Right ventricle myocardium superior (tissue), 1 donor: ENCODE measurements around the gene RNPS1. TPM values are rescaled to one million over a fixed set of nuclear protein-coding genes. Genes with fewer than 3 reads are reported as not detected.

Experiments
- ATAC-seq: fragments of 200-7000 bp; cut with Tn5 transposase; one replicate; pipeline ENCODE4 v1.9.1; 2020; ENCODE audit warnings: mild to moderate bottlenecking; ENCODE audit not compliant: poor library complexity
- DNase-seq: peaks from one replicate; pipeline ENCODE4 v3.0.0-alpha.2; 2020
- intact Hi-C: fragments of 100-400 bp; cut with DNase I; formaldehyde crosslinking; loops from one replicate; pipeline ENCODE4 v1.11.2; 2022
- long read RNA-seq: library from polyadenylated mRNA; unstranded; transcript quantifications from one replicate; pipeline ENCODE4 v2.0.0, GENCODE V29; 2021
- total RNA-seq: library from RNA; stranded (reverse); fragmentation: NEBNext Ultra II Directional; extraction: Animal tissue kit (Norgen Biotek cat#: 25700); gene quantifications from one replicate; pipeline ENCODE4 v1.2.1, GENCODE V29; 2021
- donor health status: DM: no; HTN: yes; CAD: no; lungs with severe emphysema.

The RNPS1 gene, protein sequence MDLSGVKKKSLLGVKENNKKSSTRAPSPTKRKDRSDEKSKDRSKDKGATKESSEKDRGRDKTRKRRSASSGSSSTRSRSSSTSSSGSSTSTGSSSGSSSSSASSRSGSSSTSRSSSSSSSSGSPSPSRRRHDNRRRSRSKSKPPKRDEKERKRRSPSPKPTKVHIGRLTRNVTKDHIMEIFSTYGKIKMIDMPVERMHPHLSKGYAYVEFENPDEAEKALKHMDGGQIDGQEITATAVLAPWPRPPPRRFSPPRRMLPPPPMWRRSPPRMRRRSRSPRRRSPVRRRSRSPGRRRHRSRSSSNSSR
- 109 TPM for total RNA-seq
- long read RNA-seq, transcript RNPS1-223 (8 exons, 1,792 nt): minor isoform, 5 of 220 reads
- long read RNA-seq, transcript RNPS1-203 (8 exons, 2,069 nt): minor isoform, 8 of 220 reads
- long read RNA-seq, transcript RNPS1-220 (7 exons, 2,037 nt): minor isoform, 41 of 220 reads
- long read RNA-seq, transcript RNPS1-202 (8 exons, 2,241 nt): major isoform, 125 of 220 reads
- long read RNA-seq, partial matches to known transcripts: 6 of 220 reads
- long read RNA-seq, other reads (novel, unspliced or antisense): 27 of 220 reads

DNA sequence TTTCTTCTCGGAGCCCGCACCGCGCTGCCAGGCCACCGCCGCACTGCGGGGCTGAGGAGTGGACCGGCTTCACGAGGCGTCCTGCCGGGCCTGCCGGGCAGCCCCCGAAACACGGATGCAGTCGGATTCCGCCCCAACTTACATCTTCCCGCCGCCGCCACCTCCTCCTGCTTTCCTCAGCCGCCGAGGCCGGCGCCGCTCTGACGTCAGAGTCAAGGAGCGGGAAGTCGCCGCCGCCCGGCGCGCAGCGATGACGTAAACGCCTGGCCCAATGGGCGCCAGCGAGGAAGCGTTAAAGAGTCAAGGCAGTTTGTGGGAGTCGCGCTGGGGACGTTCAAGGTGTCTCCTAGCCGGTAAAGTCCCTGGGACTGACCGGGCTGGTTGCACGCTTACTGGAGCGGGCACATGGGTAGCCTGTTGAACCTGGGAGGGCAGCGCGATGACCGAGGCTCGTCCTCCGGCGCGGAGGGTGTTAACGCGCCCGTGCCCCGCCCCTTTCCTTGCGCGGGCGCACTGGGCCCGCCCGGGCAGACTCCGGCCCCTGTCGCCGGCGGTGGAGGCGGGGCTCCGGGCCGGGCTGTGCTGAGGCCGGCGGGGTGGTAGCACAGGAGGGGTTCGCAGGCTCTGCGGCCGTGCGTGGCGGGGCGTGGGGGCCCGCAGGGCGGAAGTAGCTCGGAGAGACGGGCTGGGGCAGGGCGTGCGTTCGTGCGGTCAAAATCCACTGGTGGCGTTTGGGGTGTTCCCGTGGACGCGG is at the start of gene RNPS1:
RNPS1 (minus strand) TSS at position 214 of the 754 bp plus-strand sequence. CDS start 3,483 bp downstream, outside the sequence.
- intact Hi-C loops: no loop called here
- ATAC-seq (peak; percentile 98), DNase-seq (peak; percentile 98)

DNA sequence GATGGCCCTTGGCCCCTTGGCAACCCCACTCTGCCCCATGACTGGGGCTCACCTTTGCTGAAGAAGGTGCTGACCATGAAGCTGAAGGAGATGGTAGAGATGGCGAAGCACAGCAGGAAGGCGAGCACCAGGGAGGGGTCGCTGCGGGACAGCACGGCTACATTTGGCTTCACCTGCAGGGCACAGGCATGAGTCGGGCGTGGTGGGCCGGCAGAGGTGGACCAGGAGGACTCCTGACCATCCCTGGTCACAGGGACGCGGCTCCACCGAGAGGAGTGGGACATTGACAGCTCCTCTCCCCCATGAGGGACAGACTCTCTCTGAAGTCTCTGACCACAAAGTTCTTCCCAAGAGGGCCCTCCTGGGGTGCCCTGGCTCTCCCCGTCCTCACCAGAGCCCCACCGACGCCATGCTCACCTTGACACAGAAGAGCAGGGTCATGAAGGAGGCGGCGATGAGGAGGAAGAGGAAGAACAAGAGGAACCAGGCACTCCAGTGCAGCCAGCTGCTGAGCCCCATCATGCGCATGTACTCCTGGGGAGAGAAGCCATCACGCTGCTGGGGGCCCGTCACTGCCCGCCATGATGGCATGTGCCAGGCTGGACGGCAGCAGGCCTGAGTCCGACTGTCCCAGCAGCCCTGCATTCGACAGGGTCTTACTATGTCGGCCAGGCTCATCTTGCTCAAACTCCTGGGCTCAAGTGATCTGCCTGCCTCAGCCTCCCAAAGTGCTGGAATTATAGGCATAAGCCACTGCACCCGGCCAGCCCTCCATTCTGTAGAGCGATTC is 49.5 kb upstream of the RNPS1 start:
- intact Hi-C loops: no loop called here
- DNase-seq (peak; percentile 10), ATAC-seq (no peak)

DNA sequence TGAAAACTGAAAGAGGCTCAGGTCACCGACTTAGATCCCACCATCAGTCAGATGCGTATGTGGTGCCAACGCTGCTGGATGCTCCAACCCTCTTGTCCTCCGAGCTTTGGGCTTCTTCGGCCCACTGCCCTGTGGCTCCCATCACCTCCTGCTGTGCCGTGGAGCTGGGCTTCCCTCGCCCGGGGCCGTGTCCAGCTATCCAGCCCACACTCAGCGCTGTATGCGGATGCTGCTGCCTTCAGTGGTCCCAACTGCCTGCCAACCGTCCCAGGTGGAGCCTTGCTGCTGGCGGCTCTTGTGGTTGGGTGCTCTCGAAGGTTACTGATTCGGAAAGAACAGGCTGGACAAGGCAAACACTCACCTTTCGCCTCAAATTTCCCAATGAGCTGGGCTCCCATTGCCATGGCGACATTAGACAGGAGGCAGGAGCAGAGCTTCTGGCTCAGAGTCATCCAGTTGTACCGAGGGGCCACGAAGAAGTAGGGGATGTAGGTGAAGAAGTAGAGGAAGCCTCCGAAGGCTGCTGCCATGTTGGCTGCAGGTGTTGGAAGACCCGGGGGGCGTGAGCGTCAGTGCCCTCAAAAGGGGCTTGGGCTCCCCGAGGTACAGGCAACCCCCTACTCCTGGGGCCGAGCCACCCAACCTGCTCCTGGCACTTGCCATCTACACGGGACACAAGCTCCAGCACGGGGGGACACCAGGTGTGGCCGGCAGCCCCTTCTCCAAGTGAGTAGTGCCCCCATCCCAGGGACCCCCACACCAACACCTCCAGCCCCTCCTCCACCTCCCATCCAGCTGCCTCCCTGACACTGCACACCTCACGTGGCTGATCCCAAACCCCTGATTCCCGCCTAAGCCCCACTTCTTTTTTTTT is 40.4 kb upstream of the RNPS1 start:
- DNase-seq (no peak), ATAC-seq (no peak)
- intact Hi-C loops: no loop called here

DNA sequence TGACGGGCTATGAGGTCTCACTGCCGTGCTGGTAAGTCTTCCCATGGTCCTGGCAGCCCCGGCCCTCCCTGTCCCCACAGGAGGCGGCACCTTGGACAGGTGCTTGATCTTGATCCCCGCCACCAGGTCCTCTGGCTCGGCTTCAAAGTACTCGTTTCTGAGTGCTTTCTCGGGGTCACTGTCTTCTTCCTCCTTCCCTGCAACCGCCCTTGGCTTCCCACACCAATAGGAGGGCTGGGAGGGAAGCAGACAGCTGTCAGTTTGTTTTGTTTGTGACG is 31.9 kb upstream of the RNPS1 start:
- DNase-seq (no peak), ATAC-seq (no peak)
- intact Hi-C loops: no loop called here

DNA sequence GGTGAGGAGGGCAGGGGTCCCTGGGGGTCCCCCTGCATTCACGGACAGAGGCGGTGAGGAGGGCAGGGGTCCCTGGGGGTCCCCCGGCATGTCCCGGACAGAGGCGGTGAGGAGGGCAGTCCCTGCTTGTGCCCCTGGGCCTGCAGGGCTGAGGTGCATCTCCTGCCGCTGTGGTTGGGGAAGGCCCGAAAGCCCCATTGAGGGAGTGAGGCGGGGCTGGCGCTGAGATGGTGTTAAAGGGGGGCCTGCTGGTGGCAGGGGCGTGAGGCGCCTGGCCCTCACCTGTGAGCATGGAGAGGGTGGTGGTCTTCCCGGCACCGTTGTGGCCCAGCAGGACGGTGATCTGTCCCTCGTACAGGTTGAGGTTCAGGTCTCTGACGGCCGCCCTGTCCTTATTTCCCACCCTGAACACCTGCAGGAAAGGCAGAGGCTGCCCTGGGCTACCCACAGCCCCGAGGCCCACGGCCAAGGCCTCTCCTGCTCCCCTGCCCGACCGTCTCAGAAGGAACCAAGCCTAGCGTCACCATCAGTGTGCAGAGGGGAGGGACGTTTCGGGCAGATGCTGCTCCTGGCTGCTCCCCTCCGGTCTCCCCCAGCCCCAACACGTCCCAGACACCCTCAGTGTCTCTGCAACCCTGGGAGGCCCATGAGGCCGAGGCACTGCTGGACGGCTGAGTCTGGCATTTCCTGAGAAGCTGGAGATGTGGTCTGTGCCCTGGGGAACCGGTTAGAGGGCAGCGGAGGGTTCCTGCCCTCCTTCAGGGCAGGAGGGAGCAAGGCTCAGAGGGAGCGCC is 31.4 kb upstream of the RNPS1 start:
- ATAC-seq (no peak), DNase-seq (no peak)
- intact Hi-C loops: no loop called here

DNA sequence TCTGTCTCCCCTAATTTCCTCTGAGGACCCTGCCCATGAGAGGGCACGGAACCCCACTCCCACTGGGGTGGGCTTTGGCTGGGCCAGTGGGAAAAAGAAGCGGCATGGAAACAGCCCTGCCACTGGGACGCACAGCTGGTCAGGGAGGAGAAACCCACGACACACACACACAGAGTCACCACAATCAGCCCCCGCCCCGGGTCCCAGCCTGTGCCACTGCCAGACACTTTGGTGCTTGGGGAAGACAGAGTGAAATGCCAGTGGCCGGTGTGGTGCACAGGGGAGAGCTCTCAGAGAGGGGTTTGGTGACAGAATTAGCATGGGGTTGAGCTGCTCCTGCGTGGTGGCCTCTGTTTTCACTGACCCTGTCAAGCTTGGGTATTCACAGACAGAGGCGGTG is 30.7 kb upstream of the RNPS1 start:
- intact Hi-C loops: no loop called here
- ATAC-seq (no peak), DNase-seq (no peak)

DNA sequence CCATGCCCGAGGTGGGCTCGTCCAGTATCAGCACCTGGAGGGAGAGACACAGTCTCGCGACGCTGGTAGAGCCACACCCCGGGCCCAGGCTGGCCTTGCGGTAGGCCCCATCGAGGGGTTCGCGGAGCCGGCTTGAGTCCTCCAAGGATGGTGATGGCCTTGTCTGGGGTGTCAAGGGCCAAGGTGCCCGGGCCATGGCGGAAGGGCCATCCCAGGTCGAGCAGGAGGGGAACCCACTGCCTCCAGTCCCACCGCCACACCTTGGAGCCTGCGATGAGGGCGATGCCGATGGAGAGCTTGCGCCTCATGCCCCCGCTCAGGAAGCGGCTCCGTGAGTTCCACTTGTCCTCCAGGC is 29.6 kb upstream of the RNPS1 start:
- no peak for DNase-seq
- intact Hi-C loops: no loop called here
- ATAC-seq: no peak

DNA sequence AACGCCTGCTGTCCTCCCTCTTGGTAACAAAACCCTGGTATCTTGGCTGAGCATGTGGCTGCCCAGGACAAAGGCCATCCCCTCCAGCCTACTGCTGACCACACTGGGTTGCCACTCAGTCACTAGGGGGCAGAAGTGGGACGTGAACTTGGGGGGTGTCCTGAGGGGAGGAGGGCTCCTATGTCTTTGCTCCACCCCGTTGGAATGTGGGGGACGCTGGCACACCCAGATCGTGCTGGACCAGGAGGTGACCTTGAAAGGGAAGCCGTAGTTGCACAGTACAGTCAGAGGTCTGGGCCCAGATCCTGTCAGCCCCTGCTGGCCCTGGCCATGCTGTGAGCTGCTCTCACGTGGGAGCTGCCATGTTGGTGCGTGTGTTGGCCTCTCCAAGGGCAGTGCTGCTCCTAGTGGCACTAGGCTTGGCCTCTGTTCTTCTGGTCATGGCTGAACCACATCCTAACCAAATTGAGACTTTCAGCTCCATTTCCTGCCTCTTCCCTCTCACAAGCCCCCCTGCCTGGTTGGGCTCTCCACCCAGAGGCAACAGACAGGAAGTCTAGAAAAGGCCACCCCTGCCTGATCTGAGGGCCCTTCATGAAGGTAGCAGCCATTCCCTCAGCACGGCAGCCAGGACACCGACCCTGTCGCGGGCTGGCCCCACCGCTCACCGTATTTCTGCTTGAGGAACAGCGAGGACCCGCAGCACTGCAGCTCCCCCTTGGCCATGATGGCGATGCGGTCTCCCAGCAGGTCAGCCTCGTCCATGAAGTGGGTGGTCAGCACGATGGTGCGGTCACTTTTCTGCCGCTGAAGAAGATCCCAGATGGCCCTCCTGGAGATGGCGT is 29.0 kb upstream of the RNPS1 start:
- intact Hi-C loops: no loop called here
- ATAC-seq (peak; percentile 53), DNase-seq (no peak)

DNA sequence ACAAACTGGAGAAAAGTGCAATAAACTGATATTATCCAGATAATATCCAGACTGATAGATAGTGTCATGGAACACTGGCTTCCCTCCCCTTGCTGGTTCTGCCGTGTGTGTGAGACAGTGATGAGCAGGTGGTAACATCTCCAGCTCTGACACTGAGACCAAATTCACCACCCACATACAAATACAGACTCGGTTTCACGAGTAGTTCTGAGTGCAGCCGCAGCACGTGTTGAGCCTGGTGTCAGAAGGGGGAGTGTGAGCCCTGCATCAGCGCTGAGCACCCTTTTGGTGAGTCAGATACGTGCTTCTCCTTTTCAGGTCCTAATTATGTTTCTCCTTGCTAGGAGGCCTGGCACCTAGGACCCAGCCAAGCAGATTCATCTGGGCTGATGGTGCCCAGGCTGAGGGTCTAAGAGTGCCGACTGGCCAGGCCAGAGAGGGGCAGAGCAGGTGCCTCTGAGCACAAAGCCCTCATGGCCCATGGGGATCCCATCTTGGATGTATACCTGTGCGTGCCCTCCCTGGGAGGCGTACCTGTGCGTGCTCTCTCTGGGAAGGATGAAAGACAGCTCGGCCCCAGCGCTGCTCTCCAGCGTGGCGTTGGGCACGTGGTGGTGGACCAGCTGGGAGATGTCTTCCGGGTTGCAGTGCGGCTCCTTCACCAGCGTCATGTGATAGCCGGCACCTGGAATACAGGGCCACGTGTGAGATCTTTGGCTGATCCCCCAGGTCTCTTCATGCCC is 27.3 kb upstream of the RNPS1 start:
- DNase-seq (no peak), ATAC-seq (no peak)
- intact Hi-C loops: no loop called here

DNA sequence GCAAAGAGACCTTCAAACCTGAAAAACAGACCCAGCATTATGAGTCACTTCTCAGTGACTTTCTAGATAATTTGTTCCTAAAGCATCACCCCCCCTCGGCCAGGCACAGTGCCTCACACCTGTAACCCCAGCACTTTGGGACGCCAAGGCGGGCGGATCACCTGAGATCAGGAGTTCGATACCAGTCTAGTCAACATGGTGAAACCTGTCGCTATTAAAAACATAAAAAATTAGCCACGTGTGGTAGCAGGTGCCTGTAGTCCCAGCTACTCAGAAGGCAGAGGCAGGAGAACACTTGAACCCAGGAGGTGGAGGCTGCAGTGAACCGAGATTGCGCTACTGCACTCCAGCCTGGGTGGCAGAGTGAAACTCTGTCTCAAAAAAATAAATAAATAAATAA is 24.3 kb upstream of the RNPS1 start:
- no peak for ATAC-seq
- intact Hi-C loops: no loop called here

DNA sequence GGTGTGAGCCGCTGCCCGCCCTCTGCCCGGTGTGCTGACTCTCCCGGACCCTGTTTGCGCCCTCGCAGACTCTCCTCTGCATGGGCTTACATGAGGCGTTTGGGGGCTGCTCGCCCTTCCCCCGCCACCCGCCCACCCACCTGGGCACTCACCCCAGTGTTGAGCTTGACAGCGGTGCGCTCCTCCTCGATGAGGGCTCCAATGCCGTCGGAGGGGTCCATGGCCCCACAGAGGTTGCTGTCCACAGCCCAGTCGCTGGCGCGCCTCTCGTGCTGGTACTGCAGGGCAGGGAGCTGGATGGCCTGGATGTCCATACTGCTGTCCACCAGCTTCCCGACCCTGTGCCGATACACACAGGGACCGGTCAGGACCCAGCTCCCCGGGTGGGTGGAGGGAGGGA is 21.4 kb upstream of the RNPS1 start:
- DNase-seq: no peak

More for the DNA sequence above, 24.3 kb upstream of the RNPS1 start:
- DNase-seq: no peak

DNA sequence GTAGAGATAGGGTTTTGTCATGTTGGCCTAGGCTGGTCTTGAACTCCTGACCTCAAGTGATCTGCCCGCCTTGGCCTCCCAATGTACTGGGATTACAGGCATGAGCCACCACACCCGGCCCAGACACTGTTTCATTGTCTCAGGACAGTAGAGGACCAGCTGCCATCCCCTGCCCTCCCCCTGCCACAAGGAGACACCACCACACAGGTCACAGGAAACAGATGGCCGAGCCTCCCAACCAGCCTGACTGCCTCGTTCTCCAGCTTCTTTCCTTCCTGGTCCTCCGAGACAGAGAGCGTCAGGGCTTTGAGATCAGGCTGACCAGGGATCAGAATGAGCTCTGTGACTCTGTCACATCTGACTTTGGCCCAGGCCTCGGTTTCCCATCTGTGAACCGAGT is 20.8 kb upstream of the RNPS1 start:
- DNase-seq (no peak), ATAC-seq (no peak)
- intact Hi-C loops: no loop called here

More for the DNA sequence above, 21.4 kb upstream of the RNPS1 start:
- intact Hi-C loops: no loop called here
- no peak for ATAC-seq

DNA sequence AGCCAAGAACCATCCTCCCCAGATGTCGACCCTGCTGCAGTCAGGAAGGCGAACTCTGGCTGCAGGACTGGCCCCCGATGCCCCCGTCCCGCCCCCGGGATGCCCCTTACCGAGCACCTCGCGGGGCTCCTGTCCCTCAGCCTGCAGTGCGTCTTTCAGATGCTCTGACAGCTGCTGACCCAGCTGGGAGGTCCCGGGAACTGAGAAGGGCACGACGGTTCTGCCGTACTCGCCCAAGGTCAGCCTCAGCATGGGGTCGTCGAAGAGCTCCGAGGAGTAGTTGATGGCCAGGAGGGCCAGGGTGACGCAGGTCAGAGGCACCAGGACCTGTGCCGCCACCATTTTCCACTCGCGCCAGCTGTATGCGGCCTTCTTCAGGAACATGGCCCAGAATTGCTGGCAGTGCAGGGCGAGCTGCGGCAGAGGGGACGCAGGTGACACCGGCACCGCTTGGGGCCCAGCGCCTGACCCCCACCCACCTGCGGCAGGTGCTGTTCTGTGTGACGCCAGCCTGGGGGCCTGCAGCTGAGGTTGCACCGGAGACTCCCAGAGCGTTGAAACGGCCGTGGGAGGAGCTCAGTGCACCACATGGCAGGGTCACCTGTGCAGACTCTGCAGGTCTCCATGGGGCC is 20.1 kb upstream of the RNPS1 start:
- no peak for DNase-seq
- no peak for ATAC-seq
- intact Hi-C loops: no loop called here

DNA sequence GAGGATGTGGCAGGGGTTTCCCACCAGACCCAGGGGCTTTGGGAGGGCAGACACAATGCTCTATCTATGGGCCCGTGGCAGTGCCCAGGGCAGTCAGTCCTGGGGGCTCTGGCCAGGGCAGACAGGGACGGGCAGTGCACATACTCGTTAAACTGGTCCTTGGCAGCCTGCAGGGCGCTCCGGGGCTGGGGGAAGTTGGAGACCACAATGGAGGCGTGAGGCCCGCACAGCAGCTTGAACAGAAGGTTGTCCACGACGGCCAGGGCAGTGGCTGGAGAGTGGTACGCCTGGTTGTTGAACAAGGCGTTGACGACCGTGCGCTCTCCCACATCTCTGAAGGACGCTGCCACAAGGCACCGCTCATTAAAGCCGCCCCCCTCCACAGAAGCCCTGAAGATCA is 18.6 kb upstream of the RNPS1 start:
- no peak for ATAC-seq
- no peak for DNase-seq
- intact Hi-C loops: no loop called here

DNA sequence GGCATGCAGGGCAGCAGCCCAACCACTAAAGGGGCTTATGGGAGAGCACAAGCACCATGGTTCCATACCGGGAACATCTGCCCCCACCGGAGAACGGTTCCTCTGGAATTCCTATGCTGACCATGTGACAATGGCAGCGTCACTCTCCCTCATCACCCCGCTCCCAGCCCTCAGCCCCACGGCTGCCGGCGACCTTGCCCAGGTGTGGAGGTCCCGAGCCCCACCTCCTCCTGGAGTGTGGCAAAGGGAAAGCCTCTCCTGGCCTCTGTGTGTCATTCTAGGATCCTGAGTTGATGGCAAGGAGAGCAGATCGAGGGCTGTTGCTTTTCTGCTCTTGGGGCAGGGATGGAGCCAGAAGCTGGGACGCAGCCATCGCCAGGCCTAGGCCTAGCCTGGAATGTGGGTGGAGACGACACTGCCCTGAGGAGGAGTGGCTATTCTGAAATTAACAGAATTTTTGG is 17.8 kb upstream of the RNPS1 start:
- ATAC-seq (no peak), DNase-seq (no peak)
- intact Hi-C loops: no loop called here
